ENCODE data around the gene B4GALT4.

GRCh38 chr3:119221779-119222320 is 18.8 kb downstream of the B4GALT4 start:
- TF ChIP-seq RAD21 (IDR thresholded peaks at IDR 0.05; ENCODE audit: low read depth) (no peak), EP300 (IDR thresholded peaks at IDR 0.05; ENCODE audit: borderline replicate concordance) (no peak), TAF1 (IDR thresholded peaks at IDR 0.05; ENCODE audit: low read depth) (no peak), USF1 (IDR thresholded peaks at IDR 0.05) (no peak), TEAD4 (IDR thresholded peaks at IDR 0.05) (no peak), YY1 (IDR thresholded peaks at IDR 0.05; ENCODE audit: low read depth) (no peak), REST (IDR thresholded peaks at IDR 0.05; ENCODE audit: low read depth) (no peak), CEBPB (IDR thresholded peaks at IDR 0.05) (no peak), MAX (IDR thresholded peaks at IDR 0.05) (no peak)

Measured in Ishikawa (cell line).